ENCODE data around the gene FGD4.

Gene FGD4

GRCh38 chr12:32457251-32458025 is 58.1 kb downstream of the FGD4 start:
- DNase-seq (ENCODE audit: low spot score): no peak

- DNase-seq (ENCODE audit: low spot score): no peak
Observed at GRCh38 chr12:32460638-32461037, 61.3 kb downstream of the FGD4 start.

GRCh38 chr12:32462908-32463307 is 63.5 kb downstream of the FGD4 start:
- DNase-seq (ENCODE audit: low spot score): no peak

- DNase-seq (ENCODE audit: low spot score): no peak
Observed at GRCh38 chr12:32466187-32466586, 66.8 kb downstream of the FGD4 start.

- DNase-seq (ENCODE audit: low spot score): no peak
Observed at GRCh38 chr12:32466986-32467711, 67.8 kb downstream of the FGD4 start.

- no peak for DNase-seq (ENCODE audit: low spot score)
Observed at GRCh38 chr12:32467959-32468863, 68.9 kb downstream of the FGD4 start.

GRCh38 chr12:32470936-32471470 is 71.6 kb downstream of the FGD4 start:
- DNase-seq (ENCODE audit: low spot score): no peak

- no peak for DNase-seq (ENCODE audit: low spot score)
Observed at GRCh38 chr12:32471591-32472001, 72.2 kb downstream of the FGD4 start.

- DNase-seq (ENCODE audit: low spot score): no peak
Observed at GRCh38 chr12:32475724-32476123, 76.4 kb downstream of the FGD4 start.

- no peak for DNase-seq (ENCODE audit: low spot score)
Observed at GRCh38 chr12:32476446-32476845, 77.1 kb downstream of the FGD4 start.

- DNase-seq (ENCODE audit: low spot score): no peak
Observed at GRCh38 chr12:32477714-32478113, 78.4 kb downstream of the FGD4 start.

GRCh38 chr12:32478166-32478565 is 78.8 kb downstream of the FGD4 start:
- no peak for DNase-seq (ENCODE audit: low spot score)

- no peak for DNase-seq (ENCODE audit: low spot score)
Observed at GRCh38 chr12:32478858-32479725, 79.7 kb downstream of the FGD4 start.

- no peak for DNase-seq (ENCODE audit: low spot score)
Observed at GRCh38 chr12:32482226-32482625, 82.9 kb downstream of the FGD4 start.

GRCh38 chr12:32483499-32483898 is 84.1 kb downstream of the FGD4 start:
- DNase-seq (ENCODE audit: low spot score): no peak

- no peak for DNase-seq (ENCODE audit: low spot score)
Observed at GRCh38 chr12:32483993-32484392, 84.6 kb downstream of the FGD4 start.

GRCh38 chr12:32486158-32486557 is 86.8 kb downstream of the FGD4 start:
- DNase-seq (ENCODE audit: low spot score): no peak

GRCh38 chr12:32488132-32488531 is 88.8 kb downstream of the FGD4 start:
- no peak for DNase-seq (ENCODE audit: low spot score)

GRCh38 chr12:32489070-32489469 is 89.7 kb downstream of the FGD4 start:
- no peak for DNase-seq (ENCODE audit: low spot score)

- no peak for DNase-seq (ENCODE audit: low spot score)
Observed at GRCh38 chr12:32490801-32491200, 91.4 kb downstream of the FGD4 start.

- DNase-seq (ENCODE audit: low spot score): no peak
Observed at GRCh38 chr12:32493282-32493681, 93.9 kb downstream of the FGD4 start.

All from GM03348 (cell line).